Measurements from ENCODE around the gene CDH12. TPM values are rescaled to one million over a fixed set of nuclear protein-coding genes. Genes with fewer than 3 reads are reported as not detected.

The CDH12 gene
- total and polyA plus RNA-seq, 2 donors (not counting 3 experiments of a cell fraction or from before 2014, with no cell fraction given) = 0.03 TPM; not detected in 1

- H3K9me1 ChIP-seq (replicated peaks; ENCODE audit: control insufficient read depth, extremely low read depth, insufficient read depth, low read length) = no peaks in the 10 kb centered on the region
- H3K4me1 ChIP-seq (ENCODE audit: control insufficient read depth, extremely low read depth, insufficient read depth, low read length) = no peaks in the 10 kb centered on the region
- ChIA-PET POLR2A (no interaction called here), CTCF (no interaction called here)
- H3K27me3 ChIP-seq (ENCODE audit: control insufficient read depth in 2 of 2, insufficient read depth in 2 of 2, low read length in 2 of 2) = no peaks in the 10 kb centered on the region
- no peaks in the 10 kb centered on the region for H3K79me2 ChIP-seq (ENCODE audit: control insufficient read depth, insufficient read depth, low read length)
- H3K4me3 ChIP-seq (replicated peaks in 1 of 3; ENCODE audit: insufficient read depth in 1 of 3, low read depth in 1 of 3, low read length in 3 of 3) = no peak overlapping the region
- no peak overlapping the region for H2AFZ ChIP-seq (ENCODE audit: low read depth, low read length)
- no peaks in the 10 kb centered on the region for H3K36me3 ChIP-seq (ENCODE audit: control insufficient read depth in 2 of 2, extremely low read depth in 1 of 2, insufficient read depth in 2 of 2, low read length in 2 of 2)
- no peak overlapping the region for H3K27ac ChIP-seq (ENCODE audit: insufficient read depth, low read depth, low read length)
- dilution Hi-C loops (cut with MboI; ENCODE audit: extremely low pct_ligation_motif_present, low sequenced_read_pairs) (no loop called here), intact Hi-C loops (cut with micrococcal nuclease) (no loop called here)
- no peak overlapping the region for H3K9ac ChIP-seq (replicated peaks; ENCODE audit: extremely low read depth, insufficient read depth, low read length)
- no peak overlapping the region for H3K4me2 ChIP-seq (ENCODE audit: insufficient read depth, low read length)
- TF ChIP-seq FOS (IDR thresholded peaks at IDR 0.05; ENCODE audit: borderline replicate concordance, insufficient read depth, low read length) (no peak), JUN (IDR thresholded peaks at IDR 0.05; ENCODE audit: borderline replicate concordance, insufficient read depth, insufficient read length, low read depth) (no peak), POLR2A (IDR thresholded peaks at IDR 0.05; ENCODE audit: low read depth, low read length) (no peak), MYC (IDR thresholded peaks at IDR 0.05; ENCODE audit: low read depth, low read length) (no peak), POLR2AphosphoS5 (IDR thresholded peaks at IDR 0.05; ENCODE audit: insufficient read depth, low read depth, low read length) (no peak), GATA2 (IDR thresholded peaks at IDR 0.05; ENCODE audit: insufficient read depth, insufficient read length, low read depth, low read length) (no peak), EZH2 (IDR thresholded peaks at IDR 0.05; ENCODE audit: borderline replicate concordance, low read depth, low read length, severe bottlenecking) (no peak), MAX (IDR thresholded peaks at IDR 0.05; ENCODE audit: insufficient read depth, insufficient read length) (no peak), CTCF (IDR thresholded peaks at IDR 0.05; ENCODE audit: extremely low read depth in 1 of 2, insufficient read depth in 1 of 2, low read depth in 1 of 2, low read length in 2 of 2) (no peak)
- DNase-seq (ENCODE audit: low read depth, low spot score) (no peak), FAIRE-seq (no peak)
- no TSS peak for BruUV-seq (replicated peaks)
- no peaks in the 10 kb centered on the region for H3K9me3 ChIP-seq (replicated peaks; ENCODE audit: control insufficient read depth, insufficient read depth, low read length)
- H4K20me1 ChIP-seq (replicated peaks; ENCODE audit: control insufficient read depth, extremely low read depth, insufficient read depth, low read length) = no peaks in the 10 kb centered on the region
Observed at GRCh38 chr5:22249209-22249729, 603.9 kb downstream of the CDH12 start.

All from endothelial cell of umbilical vein (primary cell).